Measurements from ENCODE around the gene APBA2.
"Not testable (repeated sequence)": the region's sequence is repeated elsewhere in the genome, so short reads cannot be mapped to it uniquely, and the experiment has no call there.

Gene APBA2

GRCh38 chr15:29045161-29045560 lies 159.4 kb downstream of the APBA2 start:
- not testable (repeated sequence) for DNase-seq

GRCh38 chr15:29045717-29046116 lies 159.9 kb downstream of the APBA2 start:
- no peak for DNase-seq

- no peak for DNase-seq
Observed at GRCh38 chr15:29046281-29046810, 160.6 kb downstream of the APBA2 start.

- DNase-seq = no peak
Observed at GRCh38 chr15:29046977-29047376, 161.2 kb downstream of the APBA2 start.

- DNase-seq = no peak
Observed at GRCh38 chr15:29048011-29048410, 162.2 kb downstream of the APBA2 start.

- peak in 1 of 2 donors; percentile 9 for DNase-seq
Observed at GRCh38 chr15:29050870-29051269, 165.1 kb downstream of the APBA2 start.

- no peak for DNase-seq
Observed at GRCh38 chr15:29051422-29051821, 165.6 kb downstream of the APBA2 start.

GRCh38 chr15:29053006-29053405 lies 167.2 kb downstream of the APBA2 start:
- no peak for DNase-seq

GRCh38 chr15:29053661-29054131 lies 167.9 kb downstream of the APBA2 start:
- DNase-seq = no peak

- DNase-seq = no peak
Observed at GRCh38 chr15:29054171-29055045, 168.6 kb downstream of the APBA2 start.

GRCh38 chr15:29055876-29056275 lies 170.1 kb downstream of the APBA2 start:
- no peak for DNase-seq

- DNase-seq = no peak
Observed at GRCh38 chr15:29056839-29057450, 171.2 kb downstream of the APBA2 start.

GRCh38 chr15:29057856-29058255 lies 172.1 kb downstream of the APBA2 start:
- no peak for DNase-seq

- no peak for DNase-seq
Observed at GRCh38 chr15:29058903-29059539, 173.2 kb downstream of the APBA2 start.

GRCh38 chr15:29059871-29060640 lies 174.3 kb downstream of the APBA2 start:
- no peak for DNase-seq

- no peak for DNase-seq
Observed at GRCh38 chr15:29061746-29062145, 176.0 kb downstream of the APBA2 start.

- no peak for DNase-seq
Observed at GRCh38 chr15:29062179-29062591, 176.4 kb downstream of the APBA2 start.

- DNase-seq = no peak
Observed at GRCh38 chr15:29062626-29063025, 176.9 kb downstream of the APBA2 start.

GRCh38 chr15:29063646-29064045 lies 177.9 kb downstream of the APBA2 start:
- no peak for DNase-seq

- DNase-seq = no peak
Observed at GRCh38 chr15:29064290-29064689, 178.5 kb downstream of the APBA2 start.

- no peak for DNase-seq
Observed at GRCh38 chr15:29064731-29065130, 179.0 kb downstream of the APBA2 start.

GRCh38 chr15:29065571-29065970 lies 179.8 kb downstream of the APBA2 start:
- no peak for DNase-seq

GRCh38 chr15:29066310-29066709 lies 180.5 kb downstream of the APBA2 start:
- DNase-seq = no peak
